HG02571 (cell line): Measurements from ENCODE around the gene DCAF15.
A peak's percentile ranks its signal among the peaks of the same experiment; 100 is the strongest.

ENCODE experiments used
- ATAC-seq: cut with Tn5 transposase; IDR thresholded peaks from one replicate; pipeline ENCODE4 v1.9.1; 2021; ENCODE audit warnings: mild to moderate bottlenecking, moderate library complexity; ENCODE audit not compliant: unreplicated experiment

The DCAF15 gene

DNA sequence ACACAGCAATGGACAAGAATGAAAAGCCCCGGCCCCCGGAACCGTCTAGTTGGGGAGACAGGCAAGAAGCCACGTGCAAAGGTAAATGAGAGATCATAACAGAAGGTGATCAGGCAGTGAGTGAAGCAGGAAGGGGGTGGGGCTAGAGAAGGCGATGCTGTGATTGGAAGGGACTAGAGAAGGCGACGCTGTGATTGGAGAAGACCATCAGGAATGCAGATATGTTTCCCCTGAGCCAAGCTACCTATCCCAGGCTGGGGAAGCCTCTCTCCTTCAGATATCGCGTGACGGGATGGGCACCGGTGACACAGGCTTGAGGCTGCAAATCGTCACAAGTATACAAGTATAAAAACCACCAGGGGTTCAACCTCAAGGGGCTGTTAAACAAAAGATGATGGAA, 21.8 kb downstream of the DCAF15 start:
- ATAC-seq, result no peak

DNA sequence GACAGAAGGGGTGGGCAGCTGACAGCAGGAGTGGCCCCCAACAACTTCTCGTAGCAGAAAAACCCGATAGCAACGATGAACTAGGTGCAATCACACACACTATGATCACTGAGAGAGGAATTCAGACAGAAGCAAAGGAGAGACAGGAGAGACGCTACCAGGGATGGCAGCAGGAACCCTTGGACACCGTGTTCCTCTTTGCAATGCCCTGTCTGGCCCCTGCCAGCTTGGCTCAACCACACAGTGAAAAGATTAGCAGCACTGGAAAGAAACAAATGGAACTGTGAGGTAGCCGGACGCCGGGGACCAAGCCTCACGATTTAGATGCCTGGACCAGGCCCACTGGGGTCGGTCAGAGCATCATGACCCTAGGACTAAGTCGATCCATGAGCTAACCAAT, 23.6 kb downstream of the DCAF15 start:
- ATAC-seq, result no peak

DNA sequence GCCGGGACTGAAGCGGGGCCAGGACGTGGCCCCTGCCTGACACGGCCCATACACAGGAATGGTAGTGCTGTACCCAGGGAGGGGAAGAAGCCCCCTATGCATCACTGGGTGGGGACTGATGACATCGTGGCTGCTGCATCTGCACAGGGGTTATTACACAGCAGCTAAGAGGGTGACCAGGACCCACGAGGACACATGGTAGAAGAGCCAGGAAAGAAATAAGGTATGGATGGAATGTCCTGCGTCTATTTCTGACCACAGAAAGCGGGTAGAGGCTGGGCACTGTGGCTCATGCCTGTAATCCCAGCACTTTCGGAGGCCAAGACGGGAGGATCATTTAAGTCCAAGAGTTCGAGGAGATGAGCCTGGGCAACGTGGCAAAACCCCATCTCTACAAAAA, 24.1 kb downstream of the DCAF15 start:
- ATAC-seq, result no peak

DNA sequence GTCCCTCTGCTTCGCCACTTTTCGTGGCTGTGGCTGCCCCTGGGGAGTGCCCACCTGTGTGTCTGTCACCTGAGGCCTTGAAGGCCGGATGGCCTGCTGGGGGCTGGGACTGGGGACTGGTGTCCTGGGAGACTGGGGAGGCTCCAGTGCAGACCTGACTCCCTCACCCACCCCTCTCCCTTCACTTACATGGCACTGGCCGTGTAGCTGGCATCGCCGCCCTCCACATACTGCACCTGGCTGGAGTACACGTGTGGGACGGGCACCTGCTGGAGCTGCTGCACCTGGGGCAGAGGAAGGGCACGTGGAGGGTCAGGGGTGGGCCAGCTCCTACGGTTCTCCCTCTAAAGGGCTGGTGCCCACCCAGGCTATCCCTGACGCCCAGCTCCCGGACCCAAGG, 25.5 kb downstream of the DCAF15 start:
- ATAC-seq, result no peak

DNA sequence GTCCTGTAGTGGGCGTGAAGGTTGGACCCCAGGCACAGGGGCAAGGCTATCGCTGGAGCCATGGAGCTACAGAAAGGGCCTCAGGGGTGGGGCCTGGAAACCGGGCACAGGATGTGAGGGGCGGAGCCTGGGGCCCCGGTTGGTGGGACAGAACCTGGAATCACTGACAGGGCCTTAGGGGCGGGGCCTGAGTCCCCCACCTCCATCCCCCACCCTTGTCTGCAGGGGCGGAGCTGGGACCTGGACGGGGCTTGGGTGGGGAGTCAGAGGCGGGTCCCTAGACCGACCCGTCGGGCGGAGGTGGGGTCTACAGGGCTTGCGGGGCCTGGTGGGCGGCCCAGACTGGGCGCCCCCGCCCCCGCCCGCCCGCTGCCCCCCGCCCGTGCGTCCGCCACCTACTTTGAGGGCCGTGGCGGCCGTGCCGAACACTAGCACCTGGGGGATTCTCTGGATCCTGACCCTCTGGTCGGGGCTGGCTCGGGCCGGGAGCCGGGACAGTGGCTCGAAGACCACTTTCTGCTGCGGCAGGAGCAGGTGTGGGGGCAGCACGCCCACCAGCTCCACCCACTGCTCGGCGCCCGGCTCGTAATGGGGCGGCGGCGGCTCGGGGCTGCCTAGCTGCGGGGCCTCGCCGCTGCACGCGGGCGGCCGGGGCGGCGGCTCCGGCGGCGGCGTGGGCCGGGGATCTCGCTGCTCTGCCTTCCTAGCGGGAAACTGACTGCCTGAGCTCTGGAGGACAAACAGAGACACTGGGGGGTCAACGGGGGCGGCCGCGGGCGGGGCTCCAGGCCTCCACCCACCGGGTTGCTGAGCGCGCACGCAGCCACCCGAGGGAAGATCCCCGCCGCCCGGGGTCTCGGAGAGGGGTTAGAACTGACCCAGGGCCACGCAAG, 26.3 kb downstream of the DCAF15 start:
- ATAC-seq, result no peak

DNA sequence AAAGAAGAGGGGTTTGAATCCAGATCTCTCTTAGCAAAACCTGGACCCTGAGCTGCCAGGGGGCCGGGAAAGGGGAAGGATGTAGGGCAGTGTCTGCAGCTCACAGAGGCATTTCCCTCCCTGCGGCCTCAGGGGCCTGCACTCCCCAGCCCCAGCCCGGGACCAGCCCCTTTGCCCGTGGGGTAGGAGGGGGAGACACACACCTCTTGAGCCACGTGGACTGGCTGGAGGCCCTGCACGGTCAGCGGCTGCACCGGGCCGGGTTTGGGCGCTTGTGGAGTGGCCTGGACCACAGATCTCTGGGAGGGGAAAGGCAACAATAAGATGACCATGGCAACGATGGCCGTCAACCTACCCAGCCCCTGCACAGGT, 26.9 kb downstream of the DCAF15 start:
- no peak for ATAC-seq

DNA sequence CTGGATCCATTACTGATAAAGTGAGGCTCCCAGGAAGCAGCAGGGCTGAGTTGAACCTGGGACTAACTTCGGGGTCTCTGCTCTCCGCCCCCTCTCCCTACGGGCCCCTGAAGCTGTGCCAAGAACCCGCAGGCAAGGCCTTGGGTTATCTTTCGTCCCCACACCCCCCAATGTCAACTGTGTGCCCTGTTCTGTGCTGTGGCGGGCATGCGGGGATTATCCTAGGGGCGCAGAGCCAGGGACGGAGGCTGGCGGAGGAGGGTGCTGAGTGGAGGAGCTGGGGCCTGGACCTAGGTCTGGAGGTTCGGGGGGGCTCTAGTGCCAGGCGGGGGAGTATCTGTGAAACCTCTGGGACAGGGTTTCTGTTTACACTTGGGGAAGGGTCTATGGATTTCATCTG, 27.4 kb downstream of the DCAF15 start:
- ATAC-seq, result no peak

DNA sequence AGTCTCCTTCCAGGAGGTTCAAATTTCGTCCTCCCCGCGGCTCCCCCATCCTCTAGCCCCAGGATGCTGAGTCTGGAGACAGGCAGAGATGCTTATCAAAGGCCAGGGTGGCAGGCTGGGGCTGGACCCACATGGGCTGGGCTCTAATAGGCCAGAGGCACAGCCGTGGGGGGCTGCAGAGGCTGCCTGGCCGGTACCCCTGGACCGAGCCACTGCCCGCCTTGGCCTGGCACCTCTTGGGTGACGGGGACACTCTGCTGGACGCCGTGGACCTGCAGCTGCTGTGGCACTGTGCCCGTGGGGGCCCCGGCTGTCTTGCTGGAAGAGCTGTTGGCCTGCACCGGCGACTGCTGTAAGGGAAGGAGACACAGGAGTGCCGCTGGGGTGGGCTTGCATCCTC, 28.0 kb downstream of the DCAF15 start:
- ATAC-seq, result no peak

DNA sequence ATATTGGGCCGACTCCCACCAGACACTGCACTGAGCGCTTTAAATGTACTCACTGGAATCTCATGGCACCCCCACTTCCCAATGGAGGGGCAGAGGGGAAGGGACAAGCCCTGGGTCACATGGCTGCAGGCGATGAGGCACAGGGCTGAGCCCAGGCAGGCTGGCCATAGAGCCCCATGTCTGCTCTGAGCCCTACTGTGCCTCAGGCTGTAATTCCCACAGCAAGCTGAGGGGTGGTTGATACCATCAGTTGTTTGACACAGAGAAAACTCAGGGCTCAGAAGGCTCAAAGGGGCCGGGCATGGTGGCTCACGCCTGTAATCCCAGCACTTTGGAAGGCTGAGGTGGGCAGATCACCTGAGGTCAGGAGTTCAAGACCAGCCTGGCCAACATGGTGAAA, 28.7 kb downstream of the DCAF15 start:
- no peak for ATAC-seq

DNA sequence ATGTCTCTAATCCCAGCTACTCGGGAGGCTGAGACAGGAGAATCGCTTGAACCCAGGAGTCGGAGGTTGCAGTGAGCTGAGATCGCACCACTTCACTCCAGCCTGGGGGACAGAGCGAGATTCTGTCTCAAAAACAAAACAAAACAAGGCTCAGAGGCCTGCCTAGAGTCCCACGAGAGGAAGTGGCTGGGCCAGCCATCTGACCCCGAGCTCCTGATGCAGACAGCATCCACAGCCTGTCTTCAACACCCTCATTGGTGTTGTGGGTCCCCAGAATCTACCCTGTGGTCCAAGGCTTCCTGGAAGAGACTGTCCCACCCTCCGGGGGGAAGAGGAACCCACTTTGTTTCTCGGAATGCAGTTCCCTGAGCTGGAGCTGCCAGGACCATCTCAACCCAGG, 29.2 kb downstream of the DCAF15 start:
- no peak for ATAC-seq

DNA sequence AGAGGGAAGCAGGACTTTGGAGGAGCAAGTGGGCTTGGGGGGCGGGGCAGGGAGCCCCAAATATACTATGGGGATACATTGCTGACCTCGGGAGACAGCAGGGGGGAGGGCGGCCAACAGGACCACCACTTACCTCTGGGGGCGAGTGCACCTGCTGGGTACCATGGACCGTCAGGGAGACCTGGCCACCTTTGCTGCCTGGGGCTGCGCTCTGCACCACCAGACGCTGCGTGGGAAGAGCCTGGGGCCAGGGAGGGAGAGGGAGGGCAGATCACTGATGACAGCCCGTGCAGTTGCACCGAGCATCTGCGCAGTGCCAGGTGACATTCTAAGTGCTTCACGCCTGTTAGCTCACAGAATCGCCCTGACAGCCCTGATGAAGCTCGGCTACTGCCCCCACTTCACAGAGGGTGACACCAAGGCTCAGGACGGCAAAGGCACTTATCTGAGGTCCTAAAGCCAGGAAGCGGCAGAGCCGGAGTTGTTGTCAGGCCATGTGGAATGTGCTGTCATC, 29.7 kb downstream of the DCAF15 start:
- ATAC-seq, result no peak

DNA sequence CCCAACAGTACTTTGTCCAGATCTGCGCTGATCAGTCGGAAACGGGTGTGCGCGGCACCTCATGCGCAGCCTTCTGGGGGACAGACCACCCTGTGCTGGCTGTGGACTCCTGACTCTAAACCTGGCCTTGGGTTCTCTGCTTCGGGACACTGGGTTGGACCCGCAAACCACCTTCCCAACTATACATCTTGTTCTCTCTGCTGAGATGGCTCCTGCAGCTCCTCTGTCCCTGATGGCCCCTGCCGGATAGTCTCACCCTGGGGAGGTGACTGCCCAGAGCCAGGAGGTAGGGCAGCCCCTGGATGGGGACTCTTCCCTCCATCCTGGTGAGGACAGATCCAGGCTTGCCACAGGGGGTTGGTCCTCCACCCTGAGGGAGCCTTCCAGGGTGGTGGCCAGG, 30.5 kb downstream of the DCAF15 start:
- no peak for ATAC-seq

DNA sequence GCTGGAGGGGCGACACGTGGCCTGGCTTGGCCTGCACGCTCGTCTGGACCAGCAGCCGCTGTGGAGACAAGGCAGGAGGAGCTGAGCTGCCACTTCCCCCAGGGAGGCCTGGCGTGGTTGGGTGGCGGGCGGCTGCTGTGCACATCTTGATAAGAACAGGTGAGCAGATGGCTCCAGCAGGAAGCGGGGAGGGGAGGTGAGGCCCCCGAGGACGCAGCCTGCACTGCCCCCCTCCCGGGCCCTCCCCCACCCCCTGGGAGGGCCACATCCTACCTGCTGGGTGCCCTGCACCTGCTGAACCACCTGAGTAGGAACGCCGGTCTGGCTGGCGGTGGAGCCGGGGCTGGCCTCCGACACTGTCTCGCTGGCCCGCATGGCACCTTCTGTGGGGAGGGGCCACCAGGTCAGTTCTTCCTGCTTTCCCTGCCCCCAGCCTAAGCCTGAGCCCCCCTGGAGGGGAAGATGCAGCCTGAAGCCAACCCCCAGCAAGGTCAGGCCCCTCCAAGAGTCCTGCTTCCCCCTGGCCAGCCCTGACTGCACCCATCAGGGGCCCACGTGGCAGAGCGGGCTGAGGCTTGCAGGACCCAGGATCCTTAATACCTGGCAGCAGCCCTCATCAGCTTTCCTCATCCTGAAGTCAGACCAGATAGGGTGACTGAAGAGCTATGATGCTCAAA, 31.0 kb downstream of the DCAF15 start:
- ATAC-seq, result no peak

DNA sequence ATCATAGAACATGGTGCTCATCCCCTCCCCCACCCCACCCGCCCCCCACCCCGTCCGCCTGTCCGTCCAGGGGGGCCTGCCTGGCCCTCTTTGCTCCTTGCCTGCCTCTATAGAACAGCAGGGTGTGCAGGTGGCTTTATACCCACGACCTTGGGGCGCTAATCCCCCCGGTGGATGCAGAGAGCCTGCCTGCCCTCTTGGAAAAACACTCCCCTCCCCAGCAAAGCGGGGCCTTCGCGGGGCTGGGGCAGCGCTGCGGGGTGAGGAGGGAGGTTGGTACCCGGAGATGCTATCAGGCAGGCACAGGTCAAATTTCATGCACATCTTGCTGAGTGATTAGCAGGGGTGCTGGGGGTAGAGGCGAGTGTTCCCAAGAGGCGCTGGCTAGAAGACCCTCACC, 31.9 kb downstream of the DCAF15 start:
- no peak for ATAC-seq

DNA sequence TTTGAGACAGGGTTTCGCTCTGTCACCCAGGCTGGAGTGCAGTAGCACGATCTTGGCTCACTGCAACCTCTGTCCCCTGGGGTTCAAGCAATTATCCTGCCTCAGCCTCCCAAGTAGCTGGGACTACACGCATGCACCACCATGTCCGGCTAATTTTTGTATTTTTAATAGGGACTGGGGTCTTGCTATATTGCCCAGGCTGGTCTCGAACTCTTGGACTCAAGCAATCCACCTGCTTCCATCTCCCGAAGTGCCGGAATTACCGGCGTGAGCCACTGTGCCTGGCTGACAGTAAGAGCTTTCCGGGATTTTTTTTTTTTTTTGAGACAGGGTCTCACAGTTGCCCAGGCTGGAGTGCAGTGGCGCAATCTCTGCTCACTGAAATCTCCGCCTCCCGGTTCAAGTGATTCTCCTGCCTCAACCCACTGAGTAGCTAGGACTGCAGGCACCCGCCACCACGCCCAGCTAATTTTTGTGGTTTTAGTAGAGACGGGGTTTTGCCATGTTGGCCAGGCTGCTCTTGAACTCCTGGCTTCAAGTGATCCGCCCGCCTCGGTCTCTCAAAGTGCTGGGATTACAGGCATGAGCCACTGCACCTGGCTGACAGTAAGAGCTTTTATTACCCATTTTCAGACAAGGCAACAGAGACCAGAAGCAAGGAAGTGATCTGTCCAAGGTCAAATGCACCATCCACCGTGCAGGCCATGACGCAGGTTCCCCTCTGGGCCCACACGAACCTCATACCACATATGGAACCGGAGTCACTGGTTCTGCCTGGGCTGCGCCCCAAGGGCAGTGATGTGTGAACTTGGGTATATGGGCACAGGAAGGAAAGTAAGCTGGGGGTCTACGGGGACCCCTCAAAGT, 32.8 kb downstream of the DCAF15 start:
- no peak for ATAC-seq

DNA sequence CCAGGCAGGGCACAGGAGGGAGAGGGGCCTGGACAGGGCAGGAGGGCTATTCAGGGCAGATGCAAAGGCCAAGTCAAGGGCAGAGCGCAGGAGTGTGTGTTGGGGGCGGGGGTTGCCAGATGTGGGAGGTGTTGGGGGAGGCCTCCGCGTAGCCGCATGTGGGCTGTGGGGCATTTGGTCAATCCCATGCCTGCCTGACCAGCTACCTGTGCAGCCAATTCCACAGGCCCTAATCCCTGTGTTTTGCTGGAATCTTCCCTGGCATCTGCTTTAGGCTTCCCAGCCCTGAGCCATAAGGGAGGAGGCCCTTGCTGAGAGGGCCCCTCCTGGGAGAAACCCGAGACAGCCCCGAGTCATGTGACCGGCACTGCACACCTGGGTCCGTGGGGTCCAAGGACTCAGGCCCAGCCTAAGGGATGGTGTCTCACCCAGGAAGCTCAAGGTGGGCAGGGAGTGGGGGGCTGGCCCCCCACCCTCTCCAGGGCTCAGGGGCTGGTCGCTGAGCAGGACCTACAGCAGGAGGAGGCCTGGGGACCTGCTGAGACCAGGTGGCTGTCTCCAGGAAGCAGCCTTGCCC, 33.5 kb downstream of the DCAF15 start:
- no peak for ATAC-seq

DNA sequence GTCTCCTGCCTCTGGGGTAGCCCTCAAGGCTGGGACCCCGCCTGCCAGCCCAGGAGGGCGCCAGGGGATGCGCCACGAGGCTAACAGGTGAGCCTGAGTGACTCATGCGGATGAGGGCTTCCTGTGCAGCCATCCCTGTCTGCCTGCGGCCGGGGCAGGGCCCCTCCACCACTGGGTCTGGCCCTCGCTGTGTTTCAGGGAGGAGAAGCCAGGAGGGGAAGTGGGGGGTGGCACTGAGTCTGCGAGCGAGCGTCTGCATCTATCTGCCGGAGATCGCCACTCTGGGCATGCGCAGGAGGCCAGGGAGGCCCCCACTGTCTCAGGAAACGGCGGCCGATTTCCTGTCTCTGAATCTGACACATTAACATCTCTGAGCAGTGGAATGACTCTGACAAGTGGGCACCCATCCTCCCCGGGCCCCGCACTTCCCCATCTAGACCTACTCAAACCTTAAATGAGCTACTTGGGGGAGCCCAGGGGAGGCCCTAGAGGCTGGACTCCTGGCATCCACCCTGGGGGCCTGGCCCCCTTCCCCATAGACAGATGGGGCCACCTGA, 34.1 kb downstream of the DCAF15 start:
- peak; percentile 63 for ATAC-seq

DNA sequence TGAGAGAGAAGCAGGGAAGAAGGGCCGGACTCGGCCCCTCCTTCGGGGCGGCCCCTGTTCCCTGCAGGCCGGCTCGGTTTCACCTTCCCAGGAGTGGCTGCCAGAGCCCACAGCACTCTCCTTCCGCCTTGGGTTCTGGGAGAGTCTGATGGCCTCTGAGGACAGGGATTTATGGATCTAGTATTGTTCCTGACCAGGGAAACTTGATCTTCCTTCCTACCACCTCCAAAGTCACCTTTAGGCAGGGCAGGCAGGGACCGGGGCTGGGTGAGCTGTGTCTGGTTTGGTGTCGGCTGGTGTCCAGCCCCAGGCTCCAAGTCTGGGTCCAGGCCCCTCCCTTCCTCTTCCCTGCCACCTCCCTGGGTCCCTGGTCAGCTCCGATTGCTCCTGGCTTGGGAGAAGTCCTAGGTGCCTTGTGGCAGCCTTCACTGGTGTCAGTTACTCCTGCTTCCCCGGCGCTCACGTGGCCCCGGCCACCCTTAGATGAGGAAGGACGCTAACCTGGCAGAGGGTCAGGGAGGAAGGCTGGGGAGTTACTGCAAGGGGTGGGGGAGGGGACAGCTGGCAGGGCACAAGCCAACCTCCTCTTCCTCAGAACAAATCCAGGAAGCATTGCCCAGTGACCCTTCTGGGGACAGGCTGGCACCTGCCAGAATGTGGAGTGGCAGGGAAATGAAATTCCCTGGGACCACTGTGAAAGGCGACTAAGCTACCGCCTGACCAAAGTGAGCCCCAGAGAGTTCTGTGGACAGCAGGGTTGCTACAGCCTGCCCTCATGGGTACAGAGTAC, 35.0 kb downstream of the DCAF15 start:
- no peak for ATAC-seq

DNA sequence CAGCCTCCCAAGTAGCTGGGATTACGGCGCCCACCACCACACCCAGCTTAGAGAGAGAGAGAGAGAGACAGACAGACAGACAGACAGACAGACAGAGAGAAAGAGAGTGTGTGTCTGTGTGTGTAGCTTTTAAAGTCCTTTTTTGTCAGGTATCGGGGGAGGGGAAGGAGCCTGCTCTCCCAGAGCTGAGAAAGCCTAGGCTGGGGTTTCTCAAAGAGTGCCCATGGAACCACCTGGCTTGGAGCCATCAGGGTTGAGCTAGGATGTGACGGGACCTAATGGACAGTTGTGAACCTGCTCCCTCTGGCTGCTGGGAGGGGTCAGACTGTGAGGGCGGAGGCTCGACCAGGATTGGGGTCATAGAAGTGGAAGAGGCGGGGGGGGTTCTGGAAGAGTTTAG, 37.2 kb downstream of the DCAF15 start:
- no peak for ATAC-seq

DNA sequence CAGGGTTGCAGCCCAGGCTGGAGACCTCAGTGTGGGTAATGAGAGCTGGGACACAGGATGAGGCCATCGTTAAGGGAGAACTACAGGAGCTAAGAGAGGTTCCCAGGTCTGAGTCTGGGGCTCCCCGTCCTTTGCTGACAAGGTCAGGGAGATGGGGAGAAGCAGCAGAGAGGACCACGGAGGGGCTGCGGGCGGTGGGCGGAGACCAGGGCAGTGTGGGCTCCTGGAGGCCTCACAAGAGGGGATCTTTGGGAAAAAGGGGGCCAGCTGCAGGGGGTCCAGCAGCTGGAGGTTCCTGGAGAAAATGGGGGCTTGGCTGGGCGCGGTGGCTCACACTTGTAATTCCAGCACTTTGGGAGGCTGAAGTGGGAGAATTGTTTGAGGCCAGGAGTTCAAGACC, 37.8 kb downstream of the DCAF15 start:
- ATAC-seq, result no peak
